ENCODE measurements around the gene KCTD10.

DNA sequence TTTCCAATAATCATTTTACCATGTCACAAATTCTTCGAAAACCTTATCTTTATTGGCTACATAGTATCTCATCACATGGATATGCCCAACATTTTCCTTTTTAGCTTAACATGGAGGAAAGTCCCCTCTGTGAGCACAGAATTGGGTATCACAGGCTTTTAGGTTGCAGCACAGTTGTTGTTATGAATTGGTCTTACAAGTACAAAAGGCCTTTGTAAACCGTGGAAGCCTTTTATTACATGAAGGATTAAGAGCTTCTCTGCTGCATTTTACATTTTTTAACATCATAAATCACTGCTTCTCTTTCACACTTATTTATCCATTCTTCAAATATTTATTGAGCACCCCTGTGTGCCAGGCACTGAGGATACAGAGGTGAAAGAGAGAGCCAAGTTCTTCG, 26.5 kb upstream of the KCTD10 start:
- TF ChIP-seq, protein P1, sequence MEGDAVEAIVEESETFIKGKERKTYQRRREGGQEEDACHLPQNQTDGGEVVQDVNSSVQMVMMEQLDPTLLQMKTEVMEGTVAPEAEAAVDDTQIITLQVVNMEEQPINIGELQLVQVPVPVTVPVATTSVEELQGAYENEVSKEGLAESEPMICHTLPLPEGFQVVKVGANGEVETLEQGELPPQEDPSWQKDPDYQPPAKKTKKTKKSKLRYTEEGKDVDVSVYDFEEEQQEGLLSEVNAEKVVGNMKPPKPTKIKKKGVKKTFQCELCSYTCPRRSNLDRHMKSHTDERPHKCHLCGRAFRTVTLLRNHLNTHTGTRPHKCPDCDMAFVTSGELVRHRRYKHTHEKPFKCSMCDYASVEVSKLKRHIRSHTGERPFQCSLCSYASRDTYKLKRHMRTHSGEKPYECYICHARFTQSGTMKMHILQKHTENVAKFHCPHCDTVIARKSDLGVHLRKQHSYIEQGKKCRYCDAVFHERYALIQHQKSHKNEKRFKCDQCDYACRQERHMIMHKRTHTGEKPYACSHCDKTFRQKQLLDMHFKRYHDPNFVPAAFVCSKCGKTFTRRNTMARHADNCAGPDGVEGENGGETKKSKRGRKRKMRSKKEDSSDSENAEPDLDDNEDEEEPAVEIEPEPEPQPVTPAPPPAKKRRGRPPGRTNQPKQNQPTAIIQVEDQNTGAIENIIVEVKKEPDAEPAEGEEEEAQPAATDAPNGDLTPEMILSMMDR (IDR thresholded peaks at IDR 0.05): no peak
- no peak for TF ChIP-seq POLR2A (IDR thresholded peaks at IDR 0.05)
- no peak for TF ChIP-seq EP300 (IDR thresholded peaks at IDR 0.05)
